DND-41 (cell line): Measurements from ENCODE around the gene SLC2A8.

ENCODE experiments used
- ATAC-seq: fragments of 200-7000 bp; cut with Tn5 transposase; 3 replicates; pipeline ENCODE4 v1.9.1; 2021; ENCODE audit warnings: low read depth; ENCODE audit not compliant: insufficient read depth
- DNase-seq: peaks from one replicate; pipeline ENCODE4 v3.0.0-alpha.2; 2020
- H2AFZ ChIP-seq: 2 replicates; pipeline ENCODE4 v1.6.0; 2012; ENCODE audit warnings: low read depth, low read length
- H3K27ac ChIP-seq: 2 replicates; pipeline ENCODE4 v1.5.1; 2012; ENCODE audit warnings: low read length, inconsistent platforms
- H3K27me3 ChIP-seq: fragments of 200-600 bp; sonication (generic); 2 replicates; pipeline ENCODE4 v1.6.0; 2012; ENCODE audit warnings: low read length, mild to moderate bottlenecking, inconsistent platforms; ENCODE audit not compliant: insufficient read depth, poor library complexity
- H3K36me3 ChIP-seq: 2 replicates; pipeline ENCODE4 v1.5.1; 2012; ENCODE audit warnings: low read length, inconsistent platforms; ENCODE audit not compliant: insufficient read depth
- H3K4me1 ChIP-seq: 2 replicates; pipeline ENCODE4 v1.5.1; 2012; ENCODE audit warnings: mild to moderate bottlenecking, low read length; ENCODE audit not compliant: insufficient read depth
- H3K4me2 ChIP-seq: 2 replicates; pipeline ENCODE4 v1.6.0; 2012; ENCODE audit warnings: mild to moderate bottlenecking, moderate library complexity, low read length, inconsistent platforms; ENCODE audit not compliant: insufficient read depth
- H3K4me3 ChIP-seq, 2 experiments: fragments of 200-600 bp in 1 of 2; shearing (Covaris generic) in 1 of 2; 2 replicates each; pipeline ENCODE4 v1.5.1; 2012 to 2016; ENCODE audit warnings: inconsistent platforms in 2 of 2, low read length in 2 of 2, mild to moderate bottlenecking in 2 of 2, low read depth in 1 of 2, moderate library complexity in 1 of 2
- H3K79me2 ChIP-seq: 2 replicates; pipeline ENCODE4 v1.6.0; 2012; ENCODE audit warnings: low read length, inconsistent platforms; ENCODE audit not compliant: insufficient read depth
- H3K9ac ChIP-seq: 2 replicates; pipeline ENCODE4 v1.6.0; 2012; ENCODE audit warnings: low read depth, mild to moderate bottlenecking, inconsistent platforms, low read length, moderate library complexity
- H3K9me3 ChIP-seq: 2 replicates; pipeline ENCODE4 v1.5.1; 2012; ENCODE audit warnings: low read length, moderate library complexity, mild to moderate bottlenecking, inconsistent platforms; ENCODE audit not compliant: insufficient read depth, severe bottlenecking
- H4K20me1 ChIP-seq: 2 replicates; pipeline ENCODE4 v1.6.0; 2012; ENCODE audit warnings: low read length; ENCODE audit not compliant: insufficient read depth
- CTCF ChIP-seq: IDR thresholded peaks from 2 replicates; pipeline ENCODE4 v1.5.1; 2012; ENCODE audit warnings: borderline replicate concordance, low read length, moderate library complexity, mild to moderate bottlenecking; ENCODE audit not compliant: poor library complexity, severe bottlenecking; ENCODE audit errors: extremely low read depth
- EZH2 ChIP-seq: IDR thresholded peaks from 3 replicates; pipeline ENCODE4 v1.6.1; 2012; ENCODE audit warnings: borderline replicate concordance, low read depth, mild to moderate bottlenecking, moderate library complexity, low read length, inconsistent platforms; ENCODE audit not compliant: severe bottlenecking

Gene SLC2A8

GRCh38 chr9:127399736-127400269, 2.8 kb downstream of the SLC2A8 start:
- Histone ChIP-seq H3K9ac (no peak overlapping the region), H4K20me1 (peaks cover 79% of the 10 kb centered on the region), H3K27me3 (peaks cover 32% of the 10 kb centered on the region), H3K27ac (no peak overlapping the region), H3K79me2 (no peaks in the 10 kb centered on the region), H2AFZ (no peak overlapping the region), H3K4me3 (no peak overlapping the region), H3K4me2 (no peak overlapping the region), H3K36me3 (no peaks in the 10 kb centered on the region), H3K4me1 (no peaks in the 10 kb centered on the region), H3K9me3 (no peaks in the 10 kb centered on the region)
- ATAC-seq (no peak), DNase-seq (no peak)
- TF ChIP-seq EZH2 (no peak), CTCF (no peak)

- Histone ChIP-seq H2AFZ (no peak overlapping the region), H3K4me2 (no peak overlapping the region), H3K27me3 (peaks cover 28% of the 10 kb centered on the region), H3K9ac (no peak overlapping the region), H3K9me3 (no peaks in the 10 kb centered on the region), H3K36me3 (no peaks in the 10 kb centered on the region), H3K4me1 (no peaks in the 10 kb centered on the region), H4K20me1 (peaks cover 86% of the 10 kb centered on the region), H3K79me2 (no peaks in the 10 kb centered on the region), H3K4me3 (no peak overlapping the region), H3K27ac (no peak overlapping the region)
- ATAC-seq = peak; percentile 37; the same call in 1 of the 3 replicates
- DNase-seq = no peak
- TF ChIP-seq EZH2 (no peak), CTCF (no peak)
These were observed 5.6 kb downstream of the SLC2A8 start for GRCh38 chr9:127402401-127403090.

GRCh38 chr9:127403507-127404192, 6.7 kb downstream of the SLC2A8 start:
- DNase-seq (no peak), ATAC-seq (no peak)
- TF ChIP-seq CTCF = no peak
- TF ChIP-seq EZH2 = no peak
- H3K9me3 ChIP-seq = no peaks in the 10 kb centered on the region
- H3K79me2 ChIP-seq = no peaks in the 10 kb centered on the region
- peaks cover 28% of the 10 kb centered on the region for H3K27me3 ChIP-seq
- H2AFZ ChIP-seq = no peak overlapping the region
- no peak overlapping the region for H3K4me2 ChIP-seq
- H3K36me3 ChIP-seq = no peaks in the 10 kb centered on the region
- H3K27ac ChIP-seq = no peak overlapping the region
- H4K20me1 ChIP-seq = peaks cover 76% of the 10 kb centered on the region
- no peak overlapping the region for H3K4me3 ChIP-seq
- no peaks in the 10 kb centered on the region for H3K4me1 ChIP-seq
- H3K9ac ChIP-seq = no peak overlapping the region
